DOHH2 (cell line): Measurements from ENCODE around the gene RAB31.

ENCODE experiments used
- EZH2phosphoT487 ChIP-seq: fragments of 200-600 bp; sonication (generic); IDR thresholded peaks from 2 replicates; pipeline ENCODE4 v1.6.1; 2017; ENCODE audit warnings: borderline replicate concordance, mild to moderate bottlenecking, antibody characterized with exemption, low read length, moderate library complexity, mixed read lengths
- TF ChIP-seq, protein P1 (sequence below): fragments of 200-600 bp; sonication (generic); IDR thresholded peaks from one replicate; pipeline ENCODE4 v1.5.1; 2014; ENCODE audit warnings: antibody characterized with exemption, mild to moderate bottlenecking, low read depth, low read length; ENCODE audit not compliant: poor library complexity, severe bottlenecking

DNA sequence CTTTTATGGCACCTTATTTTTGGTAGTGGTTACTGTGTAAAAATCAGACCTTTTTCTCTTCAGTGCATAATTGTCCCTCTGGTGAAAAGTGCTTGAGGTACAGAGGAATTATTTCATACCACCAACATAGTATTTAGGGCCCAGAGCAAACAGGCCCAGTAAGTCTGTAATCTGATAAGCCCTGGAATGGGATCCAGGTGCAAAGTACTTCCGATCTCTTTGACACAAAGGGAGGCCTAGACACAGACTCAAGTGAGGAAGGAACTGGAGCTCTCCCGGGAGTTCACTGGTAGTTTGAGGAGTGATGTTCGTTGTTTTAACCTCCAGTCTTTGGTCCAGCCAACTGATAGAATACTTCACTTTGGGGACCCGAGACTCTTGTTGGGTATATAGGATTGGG lies 57.4 kb downstream of the RAB31 start:
- TF ChIP-seq, protein P1, sequence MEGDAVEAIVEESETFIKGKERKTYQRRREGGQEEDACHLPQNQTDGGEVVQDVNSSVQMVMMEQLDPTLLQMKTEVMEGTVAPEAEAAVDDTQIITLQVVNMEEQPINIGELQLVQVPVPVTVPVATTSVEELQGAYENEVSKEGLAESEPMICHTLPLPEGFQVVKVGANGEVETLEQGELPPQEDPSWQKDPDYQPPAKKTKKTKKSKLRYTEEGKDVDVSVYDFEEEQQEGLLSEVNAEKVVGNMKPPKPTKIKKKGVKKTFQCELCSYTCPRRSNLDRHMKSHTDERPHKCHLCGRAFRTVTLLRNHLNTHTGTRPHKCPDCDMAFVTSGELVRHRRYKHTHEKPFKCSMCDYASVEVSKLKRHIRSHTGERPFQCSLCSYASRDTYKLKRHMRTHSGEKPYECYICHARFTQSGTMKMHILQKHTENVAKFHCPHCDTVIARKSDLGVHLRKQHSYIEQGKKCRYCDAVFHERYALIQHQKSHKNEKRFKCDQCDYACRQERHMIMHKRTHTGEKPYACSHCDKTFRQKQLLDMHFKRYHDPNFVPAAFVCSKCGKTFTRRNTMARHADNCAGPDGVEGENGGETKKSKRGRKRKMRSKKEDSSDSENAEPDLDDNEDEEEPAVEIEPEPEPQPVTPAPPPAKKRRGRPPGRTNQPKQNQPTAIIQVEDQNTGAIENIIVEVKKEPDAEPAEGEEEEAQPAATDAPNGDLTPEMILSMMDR, result no peak
- TF ChIP-seq EZH2phosphoT487, result no peak
